K562 (cell line): Measurements from ENCODE around the gene CNKSR1. TPM values are rescaled to one million over a fixed set of nuclear protein-coding genes. Genes with fewer than 3 reads are reported as not detected.

Experiments used
- IRF2 ChIP-seq: sonication (generic); formaldehyde crosslinking; IDR thresholded peaks from 2 replicates; pipeline ENCODE4 v1.8.1; 2022; ENCODE audit warnings: mild to moderate bottlenecking, missing genetic modification reagents
- KAT7 ChIP-seq: sonication (generic); formaldehyde crosslinking; IDR thresholded peaks from 2 replicates; pipeline ENCODE4 v1.8.0; 2022; ENCODE audit warnings: missing genetic modification reagents, mild to moderate bottlenecking, borderline replicate concordance
- KDM1A ChIP-seq, 2 experiments: fragments of 450-650 bp; IDR thresholded peaks; 2 replicates each; pipeline ENCODE4 v1.6.1; 2016; ENCODE audit warnings: mild to moderate bottlenecking in 2 of 2
- NCOA1 ChIP-seq: fragments of 450-650 bp; IDR thresholded peaks from 2 replicates; pipeline ENCODE4 v1.6.1; 2016; ENCODE audit warnings: low read depth
- SNAPC5 ChIP-seq: fragments of 250-450 bp; sonication (Bioruptor Pico); IDR thresholded peaks from 2 replicates; pipeline ENCODE4 v1.8.0; 2021; ENCODE audit warnings: moderate library complexity, mild to moderate bottlenecking, inconsistent platforms
- polyA plus RNA-seq, 8 experiments: library from polyadenylated mRNA; depleted of rRNA in 4 of 8; stranded (reverse) in 5 of 8; unstranded in 3 of 8; fragments of >200 nt; fragmentation: Nextera tagmentation in 2 of 8; fragmentation: Illumina TruSeq in 1 of 8; extraction: Ambion mirVana in 2 of 8; extraction: Trizol in 1 of 8; gene quantifications; 2 replicates each; pipeline versions ENCODE4 v1.2.1 to v1.2.3, GENCODE V29; 2011 to 2014; ENCODE audit warnings: inconsistent platforms in 1 of 8, missing spikeins in 1 of 8
- total RNA-seq, 7 experiments: library from RNA; depleted of rRNA in 6 of 7; stranded (reverse); fragments of >200 nt in 6 of 7; fragmentation: Illumina TruSeq in 2 of 7; extraction: Trizol in 2 of 7; gene quantifications; 2 replicates each; pipeline versions ENCODE4 v1.2.1 to v1.2.3, GENCODE V29; 2011 to 2021; ENCODE audit warnings: low replicate concordance in 1 of 7
- TF ChIP-seq, protein P1 (sequence below): fragments of 250-450 bp; sonication (Bioruptor Pico); IDR thresholded peaks from 2 replicates; pipeline ENCODE4 v1.8.0; 2021; ENCODE audit warnings: moderate library complexity, mild to moderate bottlenecking, inconsistent platforms
- TF ChIP-seq, protein P2 (sequence below): fragments of 250-450 bp; sonication (Bioruptor Pico); IDR thresholded peaks from 2 replicates; pipeline ENCODE4 v1.4.0; 2020; ENCODE audit warnings: mild to moderate bottlenecking, moderate library complexity
- TF ChIP-seq, protein P3 (sequence below): fragments of 200-600 bp; sonication (generic); IDR thresholded peaks from one replicate; pipeline ENCODE4 v1.6.1; 2012; ENCODE audit warnings: mild to moderate bottlenecking, low read depth, low read length, inconsistent platforms

CNKSR1 gene
- total and polyA plus RNA-seq, 9 of the 15 experiments (the other 6 are each of a cell fraction or from before 2014, with no cell fraction given), result 0.03 to 2.8 (median 1.1) TPM

GRCh38 chr1:26145041-26145959 lies 32.0 kb upstream of the CNKSR1 start (continued):
- TF ChIP-seq, protein P1, sequence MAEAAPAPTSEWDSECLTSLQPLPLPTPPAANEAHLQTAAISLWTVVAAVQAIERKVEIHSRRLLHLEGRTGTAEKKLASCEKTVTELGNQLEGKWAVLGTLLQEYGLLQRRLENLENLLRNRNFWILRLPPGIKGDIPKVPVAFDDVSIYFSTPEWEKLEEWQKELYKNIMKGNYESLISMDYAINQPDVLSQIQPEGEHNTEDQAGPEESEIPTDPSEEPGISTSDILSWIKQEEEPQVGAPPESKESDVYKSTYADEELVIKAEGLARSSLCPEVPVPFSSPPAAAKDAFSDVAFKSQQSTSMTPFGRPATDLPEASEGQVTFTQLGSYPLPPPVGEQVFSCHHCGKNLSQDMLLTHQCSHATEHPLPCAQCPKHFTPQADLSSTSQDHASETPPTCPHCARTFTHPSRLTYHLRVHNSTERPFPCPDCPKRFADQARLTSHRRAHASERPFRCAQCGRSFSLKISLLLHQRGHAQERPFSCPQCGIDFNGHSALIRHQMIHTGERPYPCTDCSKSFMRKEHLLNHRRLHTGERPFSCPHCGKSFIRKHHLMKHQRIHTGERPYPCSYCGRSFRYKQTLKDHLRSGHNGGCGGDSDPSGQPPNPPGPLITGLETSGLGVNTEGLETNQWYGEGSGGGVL (CRISPR knock-in tag), result no peak
- TF ChIP-seq NCOA1, result no peak
- TF ChIP-seq, protein P2, sequence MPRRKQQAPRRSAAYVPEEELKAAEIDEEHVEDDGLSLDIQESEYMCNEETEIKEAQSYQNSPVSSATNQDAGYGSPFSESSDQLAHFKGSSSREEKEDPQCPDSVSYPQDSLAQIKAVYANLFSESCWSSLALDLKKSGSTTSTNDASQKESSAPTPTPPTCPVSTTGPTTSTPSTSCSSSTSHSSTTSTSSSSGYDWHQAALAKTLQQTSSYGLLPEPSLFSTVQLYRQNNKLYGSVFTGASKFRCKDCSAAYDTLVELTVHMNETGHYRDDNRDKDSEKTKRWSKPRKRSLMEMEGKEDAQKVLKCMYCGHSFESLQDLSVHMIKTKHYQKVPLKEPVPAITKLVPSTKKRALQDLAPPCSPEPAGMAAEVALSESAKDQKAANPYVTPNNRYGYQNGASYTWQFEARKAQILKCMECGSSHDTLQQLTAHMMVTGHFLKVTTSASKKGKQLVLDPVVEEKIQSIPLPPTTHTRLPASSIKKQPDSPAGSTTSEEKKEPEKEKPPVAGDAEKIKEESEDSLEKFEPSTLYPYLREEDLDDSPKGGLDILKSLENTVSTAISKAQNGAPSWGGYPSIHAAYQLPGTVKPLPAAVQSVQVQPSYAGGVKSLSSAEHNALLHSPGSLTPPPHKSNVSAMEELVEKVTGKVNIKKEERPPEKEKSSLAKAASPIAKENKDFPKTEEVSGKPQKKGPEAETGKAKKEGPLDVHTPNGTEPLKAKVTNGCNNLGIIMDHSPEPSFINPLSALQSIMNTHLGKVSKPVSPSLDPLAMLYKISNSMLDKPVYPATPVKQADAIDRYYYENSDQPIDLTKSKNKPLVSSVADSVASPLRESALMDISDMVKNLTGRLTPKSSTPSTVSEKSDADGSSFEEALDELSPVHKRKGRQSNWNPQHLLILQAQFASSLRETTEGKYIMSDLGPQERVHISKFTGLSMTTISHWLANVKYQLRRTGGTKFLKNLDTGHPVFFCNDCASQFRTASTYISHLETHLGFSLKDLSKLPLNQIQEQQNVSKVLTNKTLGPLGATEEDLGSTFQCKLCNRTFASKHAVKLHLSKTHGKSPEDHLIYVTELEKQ, result no peak
- peak; percentile 89; the same call in 1 of the 2 replicates for TF ChIP-seq KAT7 (CRISPR knock-in tag)
- TF ChIP-seq SNAPC5 (CRISPR knock-in tag), result no peak
- TF ChIP-seq KDM1A (IDR thresholded peaks at IDR 0.05), result no peak; a peak in 1 of 4 replicates
- no peak for TF ChIP-seq IRF2 (CRISPR knock-in tag)
- TF ChIP-seq, protein P3, sequence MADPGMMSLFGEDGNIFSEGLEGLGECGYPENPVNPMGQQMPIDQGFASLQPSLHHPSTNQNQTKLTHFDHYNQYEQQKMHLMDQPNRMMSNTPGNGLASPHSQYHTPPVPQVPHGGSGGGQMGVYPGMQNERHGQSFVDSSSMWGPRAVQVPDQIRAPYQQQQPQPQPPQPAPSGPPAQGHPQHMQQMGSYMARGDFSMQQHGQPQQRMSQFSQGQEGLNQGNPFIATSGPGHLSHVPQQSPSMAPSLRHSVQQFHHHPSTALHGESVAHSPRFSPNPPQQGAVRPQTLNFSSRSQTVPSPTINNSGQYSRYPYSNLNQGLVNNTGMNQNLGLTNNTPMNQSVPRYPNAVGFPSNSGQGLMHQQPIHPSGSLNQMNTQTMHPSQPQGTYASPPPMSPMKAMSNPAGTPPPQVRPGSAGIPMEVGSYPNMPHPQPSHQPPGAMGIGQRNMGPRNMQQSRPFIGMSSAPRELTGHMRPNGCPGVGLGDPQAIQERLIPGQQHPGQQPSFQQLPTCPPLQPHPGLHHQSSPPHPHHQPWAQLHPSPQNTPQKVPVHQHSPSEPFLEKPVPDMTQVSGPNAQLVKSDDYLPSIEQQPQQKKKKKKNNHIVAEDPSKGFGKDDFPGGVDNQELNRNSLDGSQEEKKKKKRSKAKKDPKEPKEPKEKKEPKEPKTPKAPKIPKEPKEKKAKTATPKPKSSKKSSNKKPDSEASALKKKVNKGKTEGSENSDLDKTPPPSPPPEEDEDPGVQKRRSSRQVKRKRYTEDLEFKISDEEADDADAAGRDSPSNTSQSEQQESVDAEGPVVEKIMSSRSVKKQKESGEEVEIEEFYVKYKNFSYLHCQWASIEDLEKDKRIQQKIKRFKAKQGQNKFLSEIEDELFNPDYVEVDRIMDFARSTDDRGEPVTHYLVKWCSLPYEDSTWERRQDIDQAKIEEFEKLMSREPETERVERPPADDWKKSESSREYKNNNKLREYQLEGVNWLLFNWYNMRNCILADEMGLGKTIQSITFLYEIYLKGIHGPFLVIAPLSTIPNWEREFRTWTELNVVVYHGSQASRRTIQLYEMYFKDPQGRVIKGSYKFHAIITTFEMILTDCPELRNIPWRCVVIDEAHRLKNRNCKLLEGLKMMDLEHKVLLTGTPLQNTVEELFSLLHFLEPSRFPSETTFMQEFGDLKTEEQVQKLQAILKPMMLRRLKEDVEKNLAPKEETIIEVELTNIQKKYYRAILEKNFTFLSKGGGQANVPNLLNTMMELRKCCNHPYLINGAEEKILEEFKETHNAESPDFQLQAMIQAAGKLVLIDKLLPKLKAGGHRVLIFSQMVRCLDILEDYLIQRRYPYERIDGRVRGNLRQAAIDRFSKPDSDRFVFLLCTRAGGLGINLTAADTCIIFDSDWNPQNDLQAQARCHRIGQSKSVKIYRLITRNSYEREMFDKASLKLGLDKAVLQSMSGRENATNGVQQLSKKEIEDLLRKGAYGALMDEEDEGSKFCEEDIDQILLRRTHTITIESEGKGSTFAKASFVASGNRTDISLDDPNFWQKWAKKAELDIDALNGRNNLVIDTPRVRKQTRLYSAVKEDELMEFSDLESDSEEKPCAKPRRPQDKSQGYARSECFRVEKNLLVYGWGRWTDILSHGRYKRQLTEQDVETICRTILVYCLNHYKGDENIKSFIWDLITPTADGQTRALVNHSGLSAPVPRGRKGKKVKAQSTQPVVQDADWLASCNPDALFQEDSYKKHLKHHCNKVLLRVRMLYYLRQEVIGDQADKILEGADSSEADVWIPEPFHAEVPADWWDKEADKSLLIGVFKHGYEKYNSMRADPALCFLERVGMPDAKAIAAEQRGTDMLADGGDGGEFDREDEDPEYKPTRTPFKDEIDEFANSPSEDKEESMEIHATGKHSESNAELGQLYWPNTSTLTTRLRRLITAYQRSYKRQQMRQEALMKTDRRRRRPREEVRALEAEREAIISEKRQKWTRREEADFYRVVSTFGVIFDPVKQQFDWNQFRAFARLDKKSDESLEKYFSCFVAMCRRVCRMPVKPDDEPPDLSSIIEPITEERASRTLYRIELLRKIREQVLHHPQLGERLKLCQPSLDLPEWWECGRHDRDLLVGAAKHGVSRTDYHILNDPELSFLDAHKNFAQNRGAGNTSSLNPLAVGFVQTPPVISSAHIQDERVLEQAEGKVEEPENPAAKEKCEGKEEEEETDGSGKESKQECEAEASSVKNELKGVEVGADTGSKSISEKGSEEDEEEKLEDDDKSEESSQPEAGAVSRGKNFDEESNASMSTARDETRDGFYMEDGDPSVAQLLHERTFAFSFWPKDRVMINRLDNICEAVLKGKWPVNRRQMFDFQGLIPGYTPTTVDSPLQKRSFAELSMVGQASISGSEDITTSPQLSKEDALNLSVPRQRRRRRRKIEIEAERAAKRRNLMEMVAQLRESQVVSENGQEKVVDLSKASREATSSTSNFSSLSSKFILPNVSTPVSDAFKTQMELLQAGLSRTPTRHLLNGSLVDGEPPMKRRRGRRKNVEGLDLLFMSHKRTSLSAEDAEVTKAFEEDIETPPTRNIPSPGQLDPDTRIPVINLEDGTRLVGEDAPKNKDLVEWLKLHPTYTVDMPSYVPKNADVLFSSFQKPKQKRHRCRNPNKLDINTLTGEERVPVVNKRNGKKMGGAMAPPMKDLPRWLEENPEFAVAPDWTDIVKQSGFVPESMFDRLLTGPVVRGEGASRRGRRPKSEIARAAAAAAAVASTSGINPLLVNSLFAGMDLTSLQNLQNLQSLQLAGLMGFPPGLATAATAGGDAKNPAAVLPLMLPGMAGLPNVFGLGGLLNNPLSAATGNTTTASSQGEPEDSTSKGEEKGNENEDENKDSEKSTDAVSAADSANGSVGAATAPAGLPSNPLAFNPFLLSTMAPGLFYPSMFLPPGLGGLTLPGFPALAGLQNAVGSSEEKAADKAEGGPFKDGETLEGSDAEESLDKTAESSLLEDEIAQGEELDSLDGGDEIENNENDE, result no peak
